ENCODE measurements around the gene AGXT.

AGXT gene

GRCh38 chr2:240888890-240889573, 20.4 kb downstream of the AGXT start:
- no peak overlapping the region for H3K4me3 ChIP-seq (ENCODE audit: low read depth, low read length)
- no peak for DNase-seq (ENCODE audit: low read depth)
- no peak for TF ChIP-seq CTCF (IDR thresholded peaks at IDR 0.05; ENCODE audit: control insufficient read depth, extremely low read depth, insufficient read depth)

- H3K4me3 ChIP-seq (ENCODE audit: low read depth, low read length), result no peak overlapping the region
- DNase-seq (ENCODE audit: low read depth), result no peak
- TF ChIP-seq CTCF (IDR thresholded peaks at IDR 0.05; ENCODE audit: control insufficient read depth, extremely low read depth, insufficient read depth), result no peak
These were observed 21.3 kb downstream of the AGXT start for GRCh38 chr2:240889601-240890560.

- no peak overlapping the region for H3K4me3 ChIP-seq (ENCODE audit: low read depth, low read length)
- TF ChIP-seq CTCF (IDR thresholded peaks at IDR 0.05; ENCODE audit: control insufficient read depth, extremely low read depth, insufficient read depth), result no peak
- DNase-seq (ENCODE audit: low read depth), result no peak
These were observed 22.1 kb downstream of the AGXT start for GRCh38 chr2:240890691-240891090.

- no peak for TF ChIP-seq CTCF (IDR thresholded peaks at IDR 0.05; ENCODE audit: control insufficient read depth, extremely low read depth, insufficient read depth)
- no peak for DNase-seq (ENCODE audit: low read depth)
- H3K4me3 ChIP-seq (ENCODE audit: low read depth, low read length), result no peak overlapping the region
These were observed 23.1 kb downstream of the AGXT start for GRCh38 chr2:240891492-240892340.

GRCh38 chr2:240892356-240892755, 23.7 kb downstream of the AGXT start:
- DNase-seq (ENCODE audit: low read depth), result no peak
- no peak overlapping the region for H3K4me3 ChIP-seq (ENCODE audit: low read depth, low read length)
- no peak for TF ChIP-seq CTCF (IDR thresholded peaks at IDR 0.05; ENCODE audit: control insufficient read depth, extremely low read depth, insufficient read depth)

- no peak for DNase-seq (ENCODE audit: low read depth)
- TF ChIP-seq CTCF (IDR thresholded peaks at IDR 0.05; ENCODE audit: control insufficient read depth, extremely low read depth, insufficient read depth), result no peak
- no peak overlapping the region for H3K4me3 ChIP-seq (ENCODE audit: low read depth, low read length)
These were observed 24.3 kb downstream of the AGXT start for GRCh38 chr2:240892925-240893324.

Data from LNCaP clone FGC (cell line).